HG02678 (cell line): Measurements from ENCODE around the gene PPFIA2.
A peak's percentile ranks its signal among the peaks of the same experiment; 100 is the strongest.
"Not testable (repeated sequence)": the region's sequence is repeated elsewhere in the genome, so short reads cannot be mapped to it uniquely, and the experiment has no call there.

Experiments
- ATAC-seq: cut with Tn5 transposase; IDR thresholded peaks from one replicate; pipeline ENCODE4 v1.9.1; 2021; ENCODE audit warnings: mild to moderate bottlenecking, moderate library complexity; ENCODE audit not compliant: unreplicated experiment

The PPFIA2 gene

GRCh38 chr12:81670759-81671158 is 88.4 kb downstream of the PPFIA2 start:
- ATAC-seq: no peak

- ATAC-seq: peak; percentile 85
Measured at GRCh38 chr12:81668475-81668874, 90.7 kb downstream of the PPFIA2 start.

- not testable (repeated sequence) for ATAC-seq
Measured at GRCh38 chr12:81659310-81659709, 99.8 kb downstream of the PPFIA2 start.

GRCh38 chr12:81644503-81644902 is 114.6 kb downstream of the PPFIA2 start:
- ATAC-seq: no peak

GRCh38 chr12:81639196-81639595 is 120.0 kb downstream of the PPFIA2 start:
- ATAC-seq: no peak

- no peak for ATAC-seq
Measured at GRCh38 chr12:81633127-81633526, 126.0 kb downstream of the PPFIA2 start.

- no peak for ATAC-seq
Measured at GRCh38 chr12:81627336-81628189, 131.6 kb downstream of the PPFIA2 start.

- ATAC-seq: no peak
Measured at GRCh38 chr12:81626406-81626805, 132.7 kb downstream of the PPFIA2 start.

GRCh38 chr12:81617915-81618314 is 141.2 kb downstream of the PPFIA2 start:
- ATAC-seq: no peak

GRCh38 chr12:81615026-81615588 is 144.0 kb downstream of the PPFIA2 start:
- no peak for ATAC-seq

- peak; percentile 76 for ATAC-seq
Measured at GRCh38 chr12:81610955-81611889, 147.9 kb downstream of the PPFIA2 start.

GRCh38 chr12:81597928-81598604 is 161.1 kb downstream of the PPFIA2 start:
- ATAC-seq: peak; percentile 76

GRCh38 chr12:81596558-81596957 is 162.6 kb downstream of the PPFIA2 start:
- no peak for ATAC-seq

- no peak for ATAC-seq
Measured at GRCh38 chr12:81591256-81591655, 167.9 kb downstream of the PPFIA2 start.

- not testable (repeated sequence) for ATAC-seq
Measured at GRCh38 chr12:81590703-81591102, 168.4 kb downstream of the PPFIA2 start.

- no peak for ATAC-seq
Measured at GRCh38 chr12:81588235-81589008, 170.7 kb downstream of the PPFIA2 start.

- no peak for ATAC-seq
Measured at GRCh38 chr12:81585787-81586186, 173.4 kb downstream of the PPFIA2 start.

- ATAC-seq: no peak
Measured at GRCh38 chr12:81573228-81573627, 185.9 kb downstream of the PPFIA2 start.

GRCh38 chr12:81572411-81572810 is 186.7 kb downstream of the PPFIA2 start:
- no peak for ATAC-seq

- ATAC-seq: no peak
Measured at GRCh38 chr12:81570234-81570633, 188.9 kb downstream of the PPFIA2 start.
